IPS-NIHi7 (cell line): ENCODE results near the gene PLEKHA8.

ENCODE experiments used
- DNase-seq: peaks from one replicate; pipeline ENCODE4 v3.0.0; 2012; ENCODE audit warnings: mixed read lengths; ENCODE audit errors: extremely low spot score

Gene PLEKHA8

DNA sequence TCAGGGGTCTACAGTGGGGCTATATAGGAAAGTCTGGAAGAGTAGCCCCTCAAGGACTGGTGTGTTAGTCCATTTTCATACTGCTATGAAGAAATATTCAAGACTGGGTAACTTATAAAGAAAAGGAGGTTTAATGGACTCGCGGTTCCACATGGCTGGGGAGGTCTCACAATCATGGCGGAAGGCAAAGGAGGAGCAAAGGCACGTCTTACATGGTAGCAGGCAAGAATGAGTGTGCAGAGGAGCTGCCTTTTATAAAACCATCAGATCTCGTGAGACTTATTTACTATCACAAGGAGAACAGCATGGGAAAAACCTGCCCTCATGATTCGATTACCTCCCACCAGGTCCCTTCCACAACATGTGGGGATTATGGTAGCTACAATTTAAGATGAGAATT lies 4.7 kb upstream of the PLEKHA8 start:
- no peak for DNase-seq

DNA sequence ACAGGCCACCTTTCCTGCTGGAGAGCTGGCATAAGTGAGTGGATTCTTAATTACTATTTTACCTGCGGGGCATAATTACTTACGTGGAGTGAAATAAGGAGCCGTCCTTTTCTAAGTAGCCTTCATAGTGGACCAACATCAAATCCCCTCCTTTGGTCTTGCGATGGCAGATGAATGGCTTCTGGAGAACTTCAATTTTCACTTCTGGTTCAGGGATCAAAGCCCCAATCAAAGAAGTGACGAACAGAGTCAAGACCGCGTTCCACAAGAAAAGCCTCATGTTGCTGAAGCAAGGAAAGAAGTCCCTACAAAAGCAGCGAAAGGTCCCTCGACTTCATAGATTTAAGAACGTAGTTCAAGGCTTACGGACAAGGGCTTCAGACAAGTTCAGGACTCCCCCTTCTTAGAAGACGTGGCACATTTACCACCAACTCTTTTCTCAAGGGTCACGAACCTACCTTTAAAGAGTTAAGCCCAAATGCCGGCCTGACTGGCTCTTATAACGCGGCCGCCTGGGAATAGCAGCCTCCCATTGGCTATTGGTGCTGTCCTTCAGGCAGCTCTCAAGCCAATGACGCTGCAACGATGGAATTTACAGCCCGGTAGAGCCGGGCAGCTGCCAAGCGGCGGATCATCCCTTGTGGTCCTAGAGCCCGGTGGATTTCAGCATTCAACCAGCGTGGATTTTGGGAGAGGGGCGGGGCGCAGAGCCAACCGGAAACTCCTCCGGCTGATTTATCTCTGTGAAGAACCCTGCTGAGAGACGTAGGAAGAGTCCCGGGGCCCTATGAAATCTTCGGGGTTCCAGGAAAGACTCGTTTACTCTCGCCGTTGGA lies 1.8 kb upstream of the PLEKHA8 start, which contains the start of gene FKBP14:
Gene FKBP14 (minus strand): TSS at position 474 of the 836 bp plus-strand sequence. CDS start 194 bp downstream, at position 280.
- DNase-seq = peak; percentile 96

DNA sequence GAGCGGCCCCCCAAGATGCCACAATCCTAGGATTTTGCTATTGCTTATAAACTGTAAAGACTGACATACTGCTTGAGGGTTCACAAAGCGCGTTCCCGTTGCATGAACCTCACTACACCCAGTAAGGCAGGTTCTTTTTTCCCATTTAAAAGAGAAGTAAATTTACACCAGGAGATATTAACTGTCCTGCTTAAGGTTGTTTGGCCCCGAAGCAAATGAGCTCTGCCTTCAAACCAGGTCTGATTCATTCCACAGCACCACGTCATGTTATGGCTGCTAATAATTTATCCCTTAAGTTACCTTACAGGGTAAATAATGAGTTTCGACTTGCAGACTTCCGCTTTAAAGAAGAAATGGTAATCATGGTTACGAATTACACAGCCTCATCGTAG lies 1.2 kb upstream of the PLEKHA8 start:
- DNase-seq = no peak

DNA sequence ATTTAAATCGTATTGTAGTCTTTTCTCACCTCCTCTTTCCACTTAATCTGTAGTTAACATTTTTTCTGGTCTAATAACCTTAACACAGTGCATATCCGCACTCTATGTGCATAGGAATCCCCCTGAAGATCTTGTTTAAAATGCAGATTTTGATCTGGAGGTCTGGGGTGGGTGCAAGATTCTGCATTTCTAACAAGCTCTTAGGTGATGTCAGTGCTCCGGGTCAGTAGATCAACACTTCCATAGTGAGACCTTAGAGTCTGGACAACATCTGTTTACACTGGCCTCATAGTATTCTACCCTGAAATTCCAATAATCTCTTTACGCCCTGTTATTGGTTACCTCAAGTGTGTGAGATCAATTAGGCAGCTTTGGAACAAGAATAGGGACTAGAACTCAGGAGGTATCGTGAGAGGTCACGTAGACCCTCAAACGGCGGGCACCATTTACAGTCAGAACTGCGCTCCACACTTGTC lies 434 bp upstream of the PLEKHA8 start:
- no peak for DNase-seq

DNA sequence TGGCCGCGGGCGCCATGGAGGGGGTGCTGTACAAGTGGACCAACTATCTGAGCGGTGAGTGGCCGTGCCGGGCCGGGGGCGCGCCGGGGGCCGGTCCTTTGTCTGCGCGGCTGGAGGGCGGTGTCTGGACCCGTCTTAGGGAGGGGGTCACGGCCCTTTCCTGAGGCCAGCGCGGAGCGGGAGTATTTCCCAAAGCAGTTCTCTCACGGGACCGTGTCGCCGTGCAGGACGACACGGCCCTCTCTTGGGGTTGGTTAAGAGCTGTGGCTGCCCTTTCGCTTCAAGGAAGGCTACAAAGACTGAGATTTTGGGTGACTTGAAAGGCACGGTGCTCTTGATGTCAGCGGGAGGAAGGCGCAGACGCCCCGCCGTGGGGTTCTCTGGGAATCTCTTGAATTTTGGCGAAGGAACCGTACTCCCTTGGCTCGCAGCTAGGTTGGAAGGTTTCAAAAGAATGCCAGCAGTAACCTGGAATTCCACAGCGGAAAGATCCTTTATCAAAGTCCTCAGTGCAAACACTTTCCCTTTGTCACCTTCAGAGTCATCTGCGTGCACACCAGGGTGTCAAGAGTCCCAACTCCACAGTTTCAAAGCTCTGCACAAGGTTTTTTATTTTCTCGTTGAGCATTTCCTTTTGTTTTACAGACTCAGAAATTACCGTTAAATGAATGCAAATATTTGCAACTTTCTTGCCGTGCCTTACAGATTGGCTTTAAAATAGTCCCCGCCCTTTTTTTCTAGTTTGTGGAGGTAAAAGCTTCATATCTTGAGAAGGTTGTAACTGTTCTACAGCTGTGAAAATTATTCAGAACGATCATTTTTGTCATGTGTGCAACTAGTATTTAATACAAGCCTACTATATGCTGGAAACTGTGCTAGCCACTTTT lies 780 bp downstream of the PLEKHA8 start:
- peak; percentile 57 for DNase-seq

DNA sequence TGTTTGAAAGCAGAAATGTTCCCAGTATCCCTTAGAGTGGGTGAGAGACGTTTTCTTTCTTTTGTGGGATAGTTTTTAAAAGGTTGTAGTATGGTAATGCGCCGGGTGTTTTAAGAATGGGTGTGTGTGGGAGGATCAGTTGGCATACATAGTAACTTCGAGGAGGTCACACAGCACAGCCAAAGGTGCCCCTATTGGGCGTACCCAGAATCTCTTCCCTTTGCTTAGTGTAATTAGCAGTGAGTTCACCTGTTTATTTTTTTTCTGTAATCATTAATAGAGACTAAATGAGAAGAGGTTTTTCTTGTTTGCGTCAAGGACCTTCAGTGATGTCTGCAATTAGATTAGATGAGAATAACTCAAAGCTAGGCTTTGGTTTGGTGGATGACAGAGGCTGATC lies 1.5 kb downstream of the PLEKHA8 start:
- no peak for DNase-seq

DNA sequence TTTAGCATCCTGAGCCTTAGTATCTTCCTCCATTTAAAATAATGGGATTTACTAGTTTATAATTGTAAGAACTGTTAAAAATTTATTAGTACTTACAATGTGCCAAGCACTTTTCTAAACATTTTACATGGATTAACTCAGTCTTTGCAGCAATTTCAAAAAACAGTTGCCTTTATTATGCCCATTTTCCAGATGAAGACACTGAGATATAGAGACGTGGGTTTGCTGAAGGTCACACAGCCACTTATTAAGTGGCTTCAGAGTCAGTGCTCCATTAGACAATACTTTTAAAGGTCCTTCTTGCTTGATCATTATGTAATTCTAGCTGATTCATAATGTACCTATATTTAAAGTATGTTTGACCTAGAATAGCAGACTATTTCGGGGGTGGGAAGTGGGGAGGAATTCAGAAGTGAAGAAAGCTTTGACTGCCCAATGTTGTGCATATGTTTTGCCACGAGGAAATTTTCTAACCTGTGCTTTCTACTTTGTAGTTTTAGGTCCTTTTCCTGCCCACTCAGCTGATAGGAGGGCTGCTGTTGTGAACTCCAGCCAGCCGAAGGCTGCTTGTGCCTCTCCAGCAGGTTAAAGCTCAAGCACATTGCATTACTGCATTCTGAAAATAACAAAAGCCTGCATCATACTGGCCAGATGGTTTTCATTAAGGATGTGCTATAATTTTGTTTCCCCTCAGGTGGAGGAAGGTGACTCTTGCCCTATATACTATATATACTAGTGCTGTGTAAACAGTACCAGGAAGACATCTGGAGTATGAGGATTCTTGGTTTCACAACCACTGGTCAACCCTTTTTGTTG lies 4.3 kb downstream of the PLEKHA8 start:
- DNase-seq = no peak

DNA sequence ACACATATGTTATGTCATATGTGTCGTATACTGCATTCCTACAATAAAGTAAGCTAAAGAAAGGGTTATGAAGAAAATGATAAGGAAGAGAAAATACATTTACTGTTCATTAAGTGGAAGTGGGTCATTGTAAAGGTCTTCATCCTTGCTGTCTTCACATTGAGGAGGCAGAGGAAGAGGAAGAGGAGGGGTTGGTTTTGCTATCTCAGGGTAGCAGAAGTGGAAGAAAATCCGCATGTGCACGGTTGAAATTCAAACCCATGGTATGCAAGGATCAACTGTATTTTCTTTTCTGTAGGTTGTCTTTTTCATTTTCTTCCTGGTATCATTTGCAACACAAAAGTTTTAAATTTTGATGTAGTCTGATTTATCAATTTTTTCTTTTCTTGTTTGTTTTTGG lies 6.3 kb downstream of the PLEKHA8 start:
- no peak for DNase-seq

DNA sequence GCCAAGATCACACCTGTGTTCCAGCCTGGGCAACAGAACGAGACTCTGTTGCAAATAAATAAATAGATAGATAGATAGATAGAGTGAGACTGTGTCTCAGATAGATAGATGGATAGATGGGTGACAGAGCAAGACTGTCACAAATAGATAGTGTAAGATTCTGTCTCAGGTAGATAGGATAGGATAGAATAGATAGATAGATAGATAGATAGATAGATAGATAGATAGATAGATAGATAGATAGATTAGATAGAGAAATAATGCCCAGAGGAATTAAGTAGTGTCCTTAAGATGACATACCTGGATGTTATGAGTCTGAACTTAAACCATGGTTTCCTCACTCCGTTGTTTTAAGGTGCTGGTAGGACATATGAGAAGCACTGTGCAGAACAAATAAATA lies 8.0 kb downstream of the PLEKHA8 start:
- no peak for DNase-seq

DNA sequence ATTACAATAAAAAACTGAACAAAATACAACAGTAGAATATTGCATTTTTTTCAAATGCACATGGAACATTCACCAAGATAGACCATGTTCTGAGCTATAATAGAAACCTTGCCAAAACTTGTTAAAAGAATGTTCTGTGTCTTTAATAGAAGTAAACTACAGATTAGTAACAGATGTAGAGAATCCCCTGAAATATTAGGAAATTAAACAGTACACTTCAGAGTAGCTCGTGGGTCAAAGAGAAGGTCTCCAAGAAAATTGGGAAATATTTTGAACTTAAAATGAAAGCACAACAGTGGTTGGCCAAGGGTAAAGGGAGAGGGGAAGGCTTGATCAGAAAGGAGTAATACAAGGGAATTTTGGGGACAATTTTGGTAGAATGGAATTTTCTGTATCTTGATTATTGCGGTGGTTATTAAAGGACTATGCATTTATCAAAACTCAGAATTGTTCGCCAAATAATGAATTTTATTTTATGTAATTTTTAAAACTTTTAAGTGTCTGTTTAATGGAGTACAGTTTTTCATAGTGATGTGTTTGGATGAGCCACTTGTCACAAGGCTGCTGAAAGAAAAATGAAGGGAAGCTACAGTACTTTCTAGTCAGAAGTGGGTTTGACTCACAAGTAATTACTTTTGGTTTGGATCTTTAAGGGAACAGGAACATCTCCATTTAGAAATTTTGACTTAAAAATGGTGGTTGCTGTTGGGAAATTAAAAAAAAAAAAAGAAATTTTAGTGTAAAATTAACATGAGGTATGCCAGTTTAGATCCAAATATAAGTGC lies 10.2 kb downstream of the PLEKHA8 start:
- DNase-seq = no peak

DNA sequence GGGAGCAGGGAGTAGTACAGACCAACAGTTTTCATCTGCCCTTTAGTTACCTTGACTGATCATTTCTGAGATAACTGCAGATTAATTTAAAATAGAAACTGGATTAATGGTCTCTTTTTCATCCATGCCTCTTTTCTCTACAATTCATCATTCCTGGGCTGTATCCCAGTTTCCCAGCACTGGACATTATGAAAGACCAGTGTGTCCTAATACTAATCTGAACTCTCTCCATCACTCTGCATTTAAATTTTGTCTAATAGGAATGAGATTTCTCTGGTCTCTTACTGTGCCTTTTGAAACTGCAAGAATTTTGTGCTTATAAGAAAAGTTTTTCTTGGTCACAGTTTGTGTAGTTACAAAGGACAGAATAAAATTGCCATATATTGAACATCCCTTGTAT lies 12.7 kb downstream of the PLEKHA8 start:
- DNase-seq = no peak

DNA sequence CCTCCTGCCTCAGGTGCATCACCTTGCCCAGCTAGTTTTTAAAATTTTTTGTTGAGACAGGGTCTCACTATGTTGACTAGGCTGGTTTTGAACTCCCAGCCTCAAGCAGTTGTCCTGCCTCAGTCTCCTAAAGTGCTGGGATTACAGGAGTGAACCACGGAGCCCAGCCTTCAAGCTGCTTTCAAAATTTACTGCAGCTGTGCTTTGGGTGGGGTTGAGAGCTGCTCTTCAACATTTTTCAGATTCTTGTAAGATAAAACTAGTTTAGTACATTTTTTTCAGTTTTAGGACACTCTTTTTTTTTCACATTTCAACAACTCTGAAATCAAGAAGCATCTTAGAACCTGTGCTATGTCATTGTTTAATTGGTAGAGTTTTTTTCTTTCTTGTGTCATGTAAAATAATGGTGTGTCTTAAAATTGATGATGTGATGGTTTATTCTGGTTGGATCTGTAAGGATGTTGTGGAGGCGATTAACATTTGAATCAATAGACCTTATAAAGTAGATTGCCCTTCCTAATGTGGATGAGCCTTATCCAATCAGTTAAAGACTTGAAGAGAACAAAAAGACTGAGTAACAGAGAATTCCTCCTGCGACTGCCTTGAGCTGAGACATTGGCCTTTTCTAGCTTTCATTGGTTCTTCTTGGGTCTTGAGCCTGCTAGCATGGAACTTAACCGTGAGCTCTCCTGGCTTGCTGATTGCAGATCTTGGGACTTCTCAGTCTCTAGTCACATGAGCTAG lies 13.5 kb downstream of the PLEKHA8 start:
- no peak for DNase-seq

DNA sequence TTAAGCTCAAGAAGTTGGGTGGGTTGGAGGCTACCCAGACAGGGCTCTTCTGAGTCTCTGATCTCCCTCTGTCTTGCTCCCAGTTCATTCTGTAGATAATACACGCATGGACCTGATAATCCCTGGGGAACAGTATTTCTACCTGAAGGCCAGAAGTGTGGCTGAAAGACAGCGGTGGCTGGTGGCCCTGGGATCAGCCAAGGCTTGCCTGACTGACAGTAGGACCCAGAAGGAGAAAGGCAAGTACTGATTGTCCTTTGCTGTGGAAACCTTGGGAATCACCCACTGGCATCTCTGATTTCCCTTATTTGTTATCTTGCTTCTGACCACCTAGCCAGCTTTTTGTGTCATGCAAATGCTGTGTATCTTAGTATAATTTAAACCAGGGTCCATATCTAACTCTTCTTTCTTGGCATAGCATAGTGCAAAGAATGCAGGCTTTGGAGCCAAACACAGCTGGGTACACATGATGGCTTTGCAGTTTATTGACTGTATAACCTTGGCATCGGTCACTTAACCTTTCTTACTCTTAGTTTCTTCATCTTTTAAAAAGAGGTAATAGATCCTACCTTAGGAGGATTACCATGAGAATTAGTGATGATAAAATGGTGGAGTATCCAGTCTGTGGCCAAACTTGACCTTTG lies 18.0 kb downstream of the PLEKHA8 start:
- DNase-seq = no peak

DNA sequence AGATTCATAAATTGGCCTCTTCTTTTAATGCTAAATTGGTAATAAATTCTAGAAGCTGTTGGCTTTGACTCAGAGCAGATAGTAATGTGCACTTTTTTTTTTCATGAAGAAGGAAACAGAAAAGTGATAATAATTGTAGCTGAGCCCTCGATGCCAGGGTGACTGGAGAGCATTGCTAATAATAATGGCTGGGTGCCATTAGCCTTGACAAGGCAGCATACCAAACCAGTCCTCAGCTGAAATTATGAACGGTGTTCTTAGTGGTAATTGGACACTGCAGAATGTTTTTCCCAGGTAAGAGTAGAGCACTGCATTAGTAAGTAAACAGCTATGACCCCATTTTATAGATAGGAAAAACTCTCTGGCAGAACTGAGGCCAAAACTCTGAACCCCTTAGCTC lies 18.9 kb downstream of the PLEKHA8 start:
- DNase-seq = no peak

DNA sequence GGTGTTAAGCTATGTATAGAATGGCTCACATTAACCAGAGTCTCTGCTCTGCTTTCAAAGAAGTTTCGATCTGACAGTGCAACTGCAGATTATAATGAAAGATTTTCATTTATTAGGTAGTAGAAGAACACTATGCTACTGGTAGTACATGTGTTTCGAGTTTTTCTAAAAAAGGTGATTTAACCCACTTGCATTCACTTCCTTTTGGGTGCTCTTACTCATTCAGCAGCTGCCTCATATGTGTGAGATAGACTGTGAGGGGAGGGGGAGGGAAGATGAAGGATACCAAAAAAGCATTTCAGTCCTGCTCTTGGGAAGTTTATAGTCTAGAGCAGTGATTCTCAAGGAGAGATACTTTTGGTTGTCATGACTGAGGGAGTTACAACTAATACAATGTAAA lies 20.4 kb downstream of the PLEKHA8 start:
- no peak for DNase-seq

DNA sequence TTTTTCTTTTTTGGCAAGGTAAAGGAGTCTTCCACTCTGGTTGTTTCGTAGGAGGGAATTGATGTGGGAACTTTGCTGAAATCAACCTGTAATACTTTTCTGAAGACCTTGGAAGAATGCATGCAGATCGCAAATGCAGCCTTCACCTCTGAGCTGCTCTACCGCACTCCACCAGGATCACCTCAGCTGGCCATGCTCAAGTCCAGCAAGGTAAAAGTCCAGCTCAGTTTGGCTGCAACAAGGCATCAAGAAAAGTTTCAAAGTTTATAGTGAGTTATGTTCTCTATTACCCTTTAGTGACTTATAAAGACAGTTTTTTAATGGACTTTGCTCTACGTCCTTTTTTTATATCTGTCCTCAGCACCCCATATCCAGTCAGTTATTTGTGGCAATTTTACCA lies 21.0 kb downstream of the PLEKHA8 start:
- DNase-seq = no peak

DNA sequence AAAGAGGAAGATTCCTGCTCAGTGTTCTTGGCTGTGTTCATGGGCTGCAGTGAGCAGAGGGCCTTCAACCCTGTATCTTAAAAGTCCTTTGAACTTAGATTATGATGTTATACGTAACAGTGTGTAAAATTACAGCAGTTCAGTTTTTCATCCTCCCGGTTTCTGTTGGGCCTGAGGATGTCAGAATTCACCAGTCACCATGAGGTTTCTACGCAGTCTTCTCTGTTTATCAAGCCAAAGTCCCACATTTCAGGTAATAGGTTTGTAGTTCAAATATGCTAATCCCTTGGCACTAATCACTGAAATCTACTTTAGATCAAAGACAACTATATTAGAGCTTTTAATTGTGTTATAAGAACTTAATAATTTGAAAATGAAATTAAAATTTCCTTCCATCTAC lies 24.9 kb downstream of the PLEKHA8 start:
- DNase-seq = no peak

DNA sequence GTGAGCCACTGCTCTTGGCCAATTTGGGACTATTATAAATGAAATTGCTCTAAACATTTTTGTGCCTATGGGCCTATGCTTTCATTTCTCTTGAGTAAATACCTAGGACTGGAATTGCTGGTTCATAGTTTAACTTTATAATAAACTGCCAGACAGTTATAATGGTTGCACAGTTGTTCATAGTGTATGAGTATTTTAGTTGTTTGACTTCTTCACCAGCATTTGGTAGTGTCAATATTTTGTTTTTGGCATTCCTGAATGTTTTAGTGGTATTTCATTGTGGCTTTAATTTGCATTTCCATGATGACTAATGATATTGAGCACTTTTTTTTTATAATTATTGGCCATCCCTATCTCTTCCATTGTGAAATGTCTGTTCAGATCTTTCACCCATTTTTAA lies 29.5 kb downstream of the PLEKHA8 start:
- no peak for DNase-seq

DNA sequence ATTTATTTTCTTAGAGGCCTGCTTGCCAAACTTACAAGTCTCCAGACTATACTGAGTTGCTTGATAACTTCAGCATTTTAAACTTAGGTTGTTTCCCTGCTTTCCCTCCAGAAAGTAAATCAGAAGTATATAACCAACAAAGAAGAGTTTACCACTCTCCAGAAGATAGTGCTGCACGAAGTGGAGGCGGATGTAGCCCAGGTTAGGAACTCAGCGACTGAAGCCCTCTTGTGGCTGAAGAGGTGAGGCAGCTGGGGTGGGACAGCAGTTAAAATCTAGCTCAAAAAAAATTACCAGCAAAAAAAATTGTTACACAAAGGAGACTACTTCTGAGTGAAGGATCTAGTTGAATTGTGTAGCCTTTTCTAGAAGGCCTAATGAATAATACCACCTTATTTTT lies 33.6 kb downstream of the PLEKHA8 start:
- peak; percentile 27 for DNase-seq

DNA sequence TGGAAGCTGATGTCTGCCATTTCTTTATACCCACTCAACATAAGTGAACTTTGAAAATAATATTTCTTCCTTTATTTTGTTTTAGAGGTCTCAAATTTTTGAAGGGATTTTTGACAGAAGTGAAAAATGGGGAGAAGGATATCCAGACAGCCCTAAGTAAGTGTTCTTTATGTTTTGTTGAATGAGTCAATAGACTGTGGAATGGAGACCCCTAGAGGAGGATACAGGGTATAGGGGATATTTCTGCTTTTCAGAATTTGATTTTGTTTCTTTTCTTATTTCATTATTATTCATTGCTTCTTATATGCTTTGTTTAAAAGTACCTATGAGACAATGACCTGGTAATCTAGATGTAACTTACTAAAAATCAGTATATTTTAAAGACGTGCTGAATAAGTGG lies 34.4 kb downstream of the PLEKHA8 start:
- DNase-seq = peak; percentile 46
